Measurements from ENCODE around the gene PTPRN2. TPM values are rescaled to one million over a fixed set of nuclear protein-coding genes. Genes with fewer than 3 reads are reported as not detected.

Gene PTPRN2
- total and polyA plus RNA-seq, 2 of the 8 experiments (the other 6 are each of a cell fraction or from before 2014, with no cell fraction given) = 2.6 to 4.5 TPM

DNA sequence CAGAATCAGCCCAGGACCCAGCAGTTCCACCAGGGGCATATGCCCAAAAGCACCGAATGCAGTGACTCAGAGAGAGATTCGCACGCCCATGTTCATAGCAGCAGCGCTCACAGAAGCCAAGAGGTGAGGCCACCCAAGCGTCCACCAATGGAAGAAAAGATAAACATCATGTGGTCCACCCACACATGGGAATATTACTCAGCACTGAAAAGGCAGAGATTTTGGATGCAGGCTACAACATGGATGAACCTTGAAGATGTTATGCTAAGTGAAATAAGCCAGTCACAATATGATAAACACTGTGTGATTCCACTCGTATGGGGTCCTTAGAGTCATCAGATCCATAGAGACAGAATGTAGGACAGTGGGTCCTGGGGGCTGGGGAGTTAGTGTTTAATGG is 823.4 kb downstream of the PTPRN2 start:
- Histone ChIP-seq H3K9me3 (ENCODE audit: insufficient read depth in 2 of 2, low read depth in 1 of 2, low read length in 1 of 2) (peaks cover 7 to 11% of the 10 kb centered on the region in 2 experiments; a peak in 3 of 4 replicates), H3K4me2 (ENCODE audit: insufficient read depth in 1 of 2, low read depth in 2 of 2, low read length in 2 of 2) (no peak overlapping the region), H3K56ac (replicated peaks; ENCODE audit: insufficient read length, low read depth, low read length) (no peak overlapping the region), H3K9ac (replicated peaks in 1 of 4; ENCODE audit: extremely low read depth in 1 of 4, low read depth in 3 of 4, low read length in 3 of 4) (no peak overlapping the region), H4K8ac (ENCODE audit: extremely low read depth, insufficient read depth, low read length) (no peak overlapping the region), H2BK5ac (ENCODE audit: low read depth, low read length) (no peak overlapping the region), H3K36me3 (ENCODE audit: control insufficient read depth in 2 of 4, insufficient read depth in 4 of 4, low read length in 3 of 4) (no peaks in the 10 kb centered on the region), H2BK120ac (replicated peaks; ENCODE audit: low read depth, low read length) (no peak overlapping the region), H4K91ac (replicated peaks; ENCODE audit: insufficient read length, low read length) (no peak overlapping the region), H3K4me1 (replicated peaks in 1 of 4; ENCODE audit: control insufficient read depth in 3 of 4, insufficient read depth in 4 of 4, low read length in 3 of 4) (no peaks in the 10 kb centered on the region), H3K18ac (ENCODE audit: extremely low read depth, low read length) (no peak overlapping the region), H2BK12ac (ENCODE audit: low read depth, low read length) (no peak overlapping the region), H2AK5ac (ENCODE audit: low read depth, low read length) (no peak overlapping the region), H3K79me2 (ENCODE audit: control insufficient read depth in 1 of 2, insufficient read depth in 2 of 2, low read length in 2 of 2) (no peaks in the 10 kb centered on the region), H3K27ac (ENCODE audit: low read depth, low read length) (no peak overlapping the region), H4K20me1 (replicated peaks in 1 of 2; ENCODE audit: control insufficient read depth in 1 of 2, insufficient read depth in 2 of 2, low read length in 2 of 2) (peaks cover 0 to 14% of the 10 kb centered on the region in 2 experiments), H2AFZ (ENCODE audit: low read length) (no peak overlapping the region), H3K14ac (ENCODE audit: insufficient read length) (no peak overlapping the region), H3K23me2 (ENCODE audit: low read depth, low read length) (peaks cover 17% of the 10 kb centered on the region; the same call in 1 of the 2 replicates), H2BK15ac (ENCODE audit: low read length) (no peak overlapping the region), H4K5ac (ENCODE audit: insufficient read length, low read depth, low read length) (no peak overlapping the region), H3K4ac (replicated peaks; ENCODE audit: insufficient read length, low read depth, low read length) (no peak overlapping the region), H3K23ac (ENCODE audit: insufficient read length) (no peak overlapping the region), H2BK20ac (ENCODE audit: low read length) (no peak overlapping the region), H3K79me1 (ENCODE audit: low read depth, low read length) (no peaks in the 10 kb centered on the region), H3K27me3 (replicated peaks in 1 of 4; ENCODE audit: control insufficient read depth in 3 of 4, extremely low read depth in 1 of 4, insufficient read depth in 3 of 4, low read length in 3 of 4) (no peaks in the 10 kb centered on the region), H3K4me3 (ENCODE audit: extremely low read depth in 1 of 4, insufficient read depth in 2 of 4, low read depth in 3 of 4, low read length in 4 of 4) (no peak overlapping the region)
- no peak for TF ChIP-seq EZH2 (IDR thresholded peaks at IDR 0.05; ENCODE audit: low read depth, low read length, severe bottlenecking)
- TF ChIP-seq RNF2 (IDR thresholded peaks at IDR 0.05; ENCODE audit: borderline replicate concordance, low read depth, low read length, missing control alignments, poor library complexity, severe bottlenecking) = no peak
- TF ChIP-seq POLR2A (IDR thresholded peaks at IDR 0.05; ENCODE audit: control extremely low read depth in 1 of 2, low read depth in 2 of 2, low read length in 2 of 2) = no peak
- no peak for TF ChIP-seq RFX5 (IDR thresholded peaks at IDR 0.05; ENCODE audit: borderline replicate concordance, low read depth, low read length)
- TF ChIP-seq GTF2F1 (IDR thresholded peaks at IDR 0.05; ENCODE audit: borderline replicate concordance, low read depth, low read length) = no peak
- no peak for TF ChIP-seq SP4 (IDR thresholded peaks at IDR 0.05; ENCODE audit: low read length)
- no peak for TF ChIP-seq EP300 (IDR thresholded peaks at IDR 0.05; ENCODE audit: borderline replicate concordance in 1 of 2, low read depth in 2 of 2, low read length in 2 of 2)
- no peak for TF ChIP-seq KDM1A (IDR thresholded peaks at IDR 0.05; ENCODE audit: borderline replicate concordance, low read length)
- TF ChIP-seq POLR2AphosphoS5 (IDR thresholded peaks at IDR 0.05; ENCODE audit: low read depth, low read length) = no peak
- CTCF ChIA-PET (ENCODE audit: partially characterized antibody) = no interaction called here
- no peak for DNase-seq (ENCODE audit: low read depth in 1 of 2, low spot score in 2 of 2)
- FAIRE-seq = no peak
- POLR2A ChIA-PET (ENCODE audit: partially characterized antibody) = no interaction called here
- 90% methylated on average over 6 of the region's 6 CpGs; no CpG with 5 or more reads in 1 of the 2 experiments for WGBS, 2 experiments (ENCODE audit: extremely low coverage in 1 of 2, insufficient coverage in 1 of 2, insufficient read length in 1 of 2, insufficient replicate concordance in 2 of 2, low coverage in 1 of 2, low lambda C conversion rate in 2 of 2, missing lambda C conversion rate in 1 of 2)

All from H1 (cell line).